Measurements from ENCODE around the gene SPAG4. TPM values are rescaled to one million over a fixed set of nuclear protein-coding genes. Genes with fewer than 3 reads are reported as not detected.

Gene SPAG4
- total and polyA plus RNA-seq, 10 of the 15 experiments (the other 5 are each of a cell fraction or from before 2014, with no cell fraction given), result 0.90 to 12.5 (median 2.4) TPM

- no peak for TF ChIP-seq SKIL (IDR thresholded peaks at IDR 0.05; ENCODE audit: low read depth, poor library complexity, severe bottlenecking)
Observed at GRCh38 chr20:35620818-35621559, 5.4 kb downstream of the SPAG4 start (continued).

- Histone ChIP-seq H4K20me1 (ENCODE audit: control insufficient read depth, insufficient read depth) (no peaks in the 10 kb centered on the region), H3K36me3 (ENCODE audit: control insufficient read depth in 2 of 2, insufficient read depth in 2 of 2, low read length in 1 of 2) (peaks cover 3 to 7% of the 10 kb centered on the region in 2 experiments; a peak in 3 of 4 replicates), H3K9me3 (replicated peaks; ENCODE audit: control insufficient read depth, insufficient read depth, low read length) (no peaks in the 10 kb centered on the region), H3K9ac (ENCODE audit: control insufficient read depth, insufficient read depth, low read length) (no peak overlapping the region), H2AFZ (ENCODE audit: control insufficient read depth, low read depth, low read length) (no peak overlapping the region), H3K27ac (ENCODE audit: control insufficient read depth, insufficient read depth) (no peak overlapping the region), H3K4me3 (no peak overlapping the region), H3K79me2 (ENCODE audit: control insufficient read depth, insufficient read depth, low read length) (no peaks in the 10 kb centered on the region; the same call in none of the 2 replicates), H3K27me3 (replicated peaks in 1 of 2; ENCODE audit: control insufficient read depth in 2 of 2, insufficient read depth in 2 of 2, low read length in 1 of 2) (no peaks in the 10 kb centered on the region), H3K4me2 (ENCODE audit: control insufficient read depth, insufficient read depth) (no peak overlapping the region), H3K4me1 (ENCODE audit: control insufficient read depth, insufficient read depth, low read length) (peaks cover 20% of the 10 kb centered on the region)
- FAIRE-seq (no peak), DNase-seq (ENCODE audit: low read depth, low spot score) (no peak), ATAC-seq (no peak)
- in situ Hi-C loops (cut with MboI), result no loop called here
- intact Hi-C loops (cut with micrococcal nuclease; ENCODE audit: unreplicated experiment), result no loop called here
- ChIA-PET SMC1A (ENCODE audit: uncharacterized antibody, unreplicated experiment) (interaction anchor here (1.2 to 3.8 kb wide), 2 partner anchors 41 to 98 kb away, joined by 3 to 28 read pairs; partner anchors contain the start of genes CPNE1 and RBM12), RAD21 (ENCODE audit: unreplicated experiment) (no interaction called here), POLR2A (no interaction called here), CTCF (interaction anchor here (1.1 to 4.0 kb wide), 4 partner anchors 12 to 50 kb away, joined by 3 to 31 read pairs (median 6); no protein-coding TSS in a partner anchor)
- no TSS peak for BruUV-seq (replicated peaks)
- WGBS (ENCODE audit: insufficient coverage, insufficient replicate concordance, low lambda C conversion rate, missing lambda C conversion rate), result 91% methylated on average over 2 of the region's 2 CpGs
- TF ChIP-seq REST (IDR thresholded peaks at IDR 0.05; ENCODE audit: low read depth, low read length) (no peak), DPF2 (IDR thresholded peaks at IDR 0.05) (no peak), E2F8 (IDR thresholded peaks at IDR 0.05; ENCODE audit: low read depth, partially characterized antibody) (no peak), PAX8 (IDR thresholded peaks at IDR 0.05) (no peak), FOXM1 (IDR thresholded peaks at IDR 0.05; ENCODE audit: low read depth, low read length) (no peak), RAD51 (IDR thresholded peaks at IDR 0.05) (no peak), YBX1 (IDR thresholded peaks at IDR 0.05) (no peak), EED (IDR thresholded peaks at IDR 0.05; ENCODE audit: low read depth) (no peak), IKZF2 (IDR thresholded peaks at IDR 0.05) (no peak), HSF1 (IDR thresholded peaks at IDR 0.05; ENCODE audit: low read depth, low read length) (no peak), RUNX3 (IDR thresholded peaks at IDR 0.05; ENCODE audit: low read length) (no peak)
Observed at GRCh38 chr20:35621560-35621946, 5.9 kb downstream of the SPAG4 start.

Data from GM12878 (cell line).